Neural crest cell (in vitro differentiated cells): ENCODE data around the gene MRFAP1. TPM values are rescaled to one million over a fixed set of nuclear protein-coding genes. Genes with fewer than 3 reads are reported as not detected.
"Not testable (repeated sequence)": the region's sequence is repeated elsewhere in the genome, so short reads cannot be mapped to it uniquely, and the experiment has no call there.

Experiments used
- DNase-seq: peaks from one replicate; pipeline ENCODE4 v3.0.0; 2021; ENCODE audit warnings: low read depth, mixed read lengths, low spot score
- H3K27ac Mint-ChIP-seq: one replicate; pipeline ENCODE4 v1.8.0; 2021; ENCODE audit warnings: mild to moderate bottlenecking, mixed read lengths; ENCODE audit not compliant: unreplicated experiment
- H3K27me3 Mint-ChIP-seq: 2 replicates; pipeline ENCODE4 v1.8.0; 2021; ENCODE audit warnings: low read depth, mild to moderate bottlenecking, mixed read lengths
- H3K36me3 Mint-ChIP-seq: 2 replicates; pipeline ENCODE4 v1.8.0; 2021; ENCODE audit warnings: low read depth, mild to moderate bottlenecking, mixed read lengths
- H3K4me1 Mint-ChIP-seq: 2 replicates; pipeline ENCODE4 v1.8.0; 2021; ENCODE audit warnings: mixed read lengths
- H3K4me3 Mint-ChIP-seq: one replicate; pipeline ENCODE4 v1.8.0; 2021; ENCODE audit warnings: mild to moderate bottlenecking, mixed read lengths
- H3K9me3 Mint-ChIP-seq: 2 replicates; pipeline ENCODE4 v1.8.0; 2021; ENCODE audit warnings: mixed read lengths
- CTCF ChIP-seq: fragments of 200-600 bp; sonication (generic); conservative IDR thresholded peaks from 2 replicates; pipeline ENCODE4 v1.5.0; 2021; ENCODE audit warnings: antibody characterized with exemption, mild to moderate bottlenecking
- total RNA-seq: library from RNA; stranded (reverse); gene quantifications from 2 replicates; pipeline ENCODE4 v1.2.1, GENCODE V29; 2021

The MRFAP1 gene
- total RNA-seq, 1 donor from 2014 or later, result 317 TPM

- Mint-ChIP-seq H3K4me3 (no peak overlapping the region), H3K36me3 (peaks cover 2% of the 10 kb centered on the region), H3K27ac (no peak overlapping the region), H3K9me3 (no peaks in the 10 kb centered on the region), H3K4me1 (no peaks in the 10 kb centered on the region), H3K27me3 (peaks cover 7% of the 10 kb centered on the region)
- no peak for TF ChIP-seq CTCF
- no peak for DNase-seq
Observed at GRCh38 chr4:6665320-6665654, 24.8 kb downstream of the MRFAP1 start.

- no peak overlapping the region for H3K4me3 Mint-ChIP-seq
- H3K27ac Mint-ChIP-seq, result no peak overlapping the region
- H3K4me1 Mint-ChIP-seq, result peaks cover 4% of the 10 kb centered on the region
- TF ChIP-seq CTCF, result no peak
- peaks cover 6% of the 10 kb centered on the region for H3K36me3 Mint-ChIP-seq
- no peaks in the 10 kb centered on the region for H3K27me3 Mint-ChIP-seq
- no peaks in the 10 kb centered on the region for H3K9me3 Mint-ChIP-seq
- no peak for DNase-seq
Observed at GRCh38 chr4:6668391-6668790, 27.9 kb downstream of the MRFAP1 start.

- Mint-ChIP-seq H3K4me3 (peak overlapping the region; percentile 63), H3K4me1 (peaks cover 32% of the 10 kb centered on the region), H3K9me3 (no peaks in the 10 kb centered on the region), H3K27me3 (no peaks in the 10 kb centered on the region), H3K36me3 (peaks cover 17% of the 10 kb centered on the region), H3K27ac (no peak overlapping the region)
- DNase-seq, result no peak
- no peak for TF ChIP-seq CTCF
Observed at GRCh38 chr4:6671648-6672047, 31.2 kb downstream of the MRFAP1 start.

GRCh38 chr4:6672131-6672530, 31.6 kb downstream of the MRFAP1 start:
- Mint-ChIP-seq H3K4me1 (peaks cover 35% of the 10 kb centered on the region), H3K27ac (no peak overlapping the region), H3K4me3 (peak overlapping the region; percentile 63), H3K27me3 (no peaks in the 10 kb centered on the region), H3K9me3 (no peaks in the 10 kb centered on the region), H3K36me3 (peaks cover 19% of the 10 kb centered on the region)
- no peak for TF ChIP-seq CTCF
- DNase-seq, result no peak

- H3K27me3 Mint-ChIP-seq, DNase-seq, H3K9me3 Mint-ChIP-seq, H3K4me3 Mint-ChIP-seq, H3K27ac Mint-ChIP-seq: not testable (repeated sequence)
- Mint-ChIP-seq H3K4me1 (peaks cover 41% of the 10 kb centered on the region), H3K36me3 (peaks cover 22% of the 10 kb centered on the region)
Observed at GRCh38 chr4:6672541-6673190, 32.2 kb downstream of the MRFAP1 start.

GRCh38 chr4:6673191-6673659, 32.7 kb downstream of the MRFAP1 start:
- H3K9me3 Mint-ChIP-seq, DNase-seq, H3K27me3 Mint-ChIP-seq: not testable (repeated sequence)
- Mint-ChIP-seq H3K4me3 (peak overlapping the region; percentile 91), H3K27ac (peak overlapping the region; percentile 99), H3K4me1 (peaks cover 42% of the 10 kb centered on the region), H3K36me3 (peaks cover 23% of the 10 kb centered on the region)
